OCI-LY3 (cell line): ENCODE measurements around the gene NARS2.

Source experiments
- H2AFZ ChIP-seq: fragments of 200-600, 300-600 bp; shearing (Covaris generic); 2 replicates; pipeline ENCODE4 v1.6.0; 2014; ENCODE audit warnings: antibody characterized with exemption, low read depth, low read length
- H3K27ac ChIP-seq: fragments of 200-600, 300-600 bp; sonication (generic); 2 replicates; pipeline ENCODE4 v1.5.1; 2014; ENCODE audit warnings: mild to moderate bottlenecking, low read length, moderate library complexity, mixed read lengths
- H3K27me3 ChIP-seq: fragments of 200-600, 300-600 bp; sonication (generic); 2 replicates; pipeline ENCODE4 v1.6.1; 2014; ENCODE audit warnings: low read depth, low read length, mixed read lengths
- H3K36me3 ChIP-seq: fragments of 200-600, 300-600 bp; sonication (generic); replicated peaks from 2 replicates; pipeline ENCODE3; 2014; ENCODE audit warnings: low read depth, low read length, mixed read lengths
- H3K4me1 ChIP-seq: fragments of 300-600, 200-600 bp; sonication (generic); 2 replicates; pipeline ENCODE4 v1.6.1; 2014; ENCODE audit warnings: low read length, mixed read lengths
- H3K4me2 ChIP-seq: fragments of 200-600, 300-600 bp; sonication (generic); 2 replicates; pipeline ENCODE4 v1.6.1; 2014; ENCODE audit warnings: low read length, mixed read lengths
- H3K4me3 ChIP-seq: fragments of 300-600, 200-600 bp; sonication (generic); 2 replicates; pipeline ENCODE4 v1.5.1; 2014; ENCODE audit warnings: antibody characterized with exemption, mild to moderate bottlenecking, low read length, moderate library complexity
- H3K79me2 ChIP-seq: fragments of 300-600, 200-600 bp; shearing (Covaris generic); 2 replicates; pipeline ENCODE4 v1.6.1; 2014; ENCODE audit warnings: mild to moderate bottlenecking, low read length, mixed read lengths
- H3K9ac ChIP-seq: fragments of 300-600, 200-600 bp; shearing (Covaris generic); 2 replicates; pipeline ENCODE4 v1.6.0; 2014; ENCODE audit warnings: mild to moderate bottlenecking, low read length, moderate library complexity
- H3K9me3 ChIP-seq: fragments of 200-600, 300-600 bp; shearing (Covaris generic); 2 replicates; pipeline ENCODE4 v1.6.1; 2014; ENCODE audit warnings: low read length, mixed read lengths; ENCODE audit not compliant: insufficient read depth
- H4K20me1 ChIP-seq: fragments of 200-600, 300-600 bp; sonication (generic); 2 replicates; pipeline ENCODE4 v1.6.1; 2016; ENCODE audit warnings: low read length, mixed read lengths; ENCODE audit not compliant: insufficient read depth
- EZH2phosphoT487 ChIP-seq: fragments of 200-600 bp; shearing (Covaris generic); IDR thresholded peaks from 2 replicates; pipeline ENCODE4 v1.6.1; 2018; ENCODE audit warnings: antibody characterized with exemption, mixed run types, low read depth
- TF ChIP-seq, protein P1 (sequence below): fragments of 200-600, 300-600 bp; sonication (generic); IDR thresholded peaks from 2 replicates; pipeline ENCODE4 v1.5.1; 2014; ENCODE audit warnings: antibody characterized with exemption, low read length, low read depth

Gene NARS2

GRCh38 chr11:78420796-78421209 lies 153.9 kb downstream of the NARS2 start:
- TF ChIP-seq, protein P1, sequence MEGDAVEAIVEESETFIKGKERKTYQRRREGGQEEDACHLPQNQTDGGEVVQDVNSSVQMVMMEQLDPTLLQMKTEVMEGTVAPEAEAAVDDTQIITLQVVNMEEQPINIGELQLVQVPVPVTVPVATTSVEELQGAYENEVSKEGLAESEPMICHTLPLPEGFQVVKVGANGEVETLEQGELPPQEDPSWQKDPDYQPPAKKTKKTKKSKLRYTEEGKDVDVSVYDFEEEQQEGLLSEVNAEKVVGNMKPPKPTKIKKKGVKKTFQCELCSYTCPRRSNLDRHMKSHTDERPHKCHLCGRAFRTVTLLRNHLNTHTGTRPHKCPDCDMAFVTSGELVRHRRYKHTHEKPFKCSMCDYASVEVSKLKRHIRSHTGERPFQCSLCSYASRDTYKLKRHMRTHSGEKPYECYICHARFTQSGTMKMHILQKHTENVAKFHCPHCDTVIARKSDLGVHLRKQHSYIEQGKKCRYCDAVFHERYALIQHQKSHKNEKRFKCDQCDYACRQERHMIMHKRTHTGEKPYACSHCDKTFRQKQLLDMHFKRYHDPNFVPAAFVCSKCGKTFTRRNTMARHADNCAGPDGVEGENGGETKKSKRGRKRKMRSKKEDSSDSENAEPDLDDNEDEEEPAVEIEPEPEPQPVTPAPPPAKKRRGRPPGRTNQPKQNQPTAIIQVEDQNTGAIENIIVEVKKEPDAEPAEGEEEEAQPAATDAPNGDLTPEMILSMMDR = no peak
- TF ChIP-seq EZH2phosphoT487 = no peak
- H3K27ac ChIP-seq = 0 out of 2 replicates have a peak overlapping the region, but pooled peaks have one; percentile 9
- no peaks in the 10 kb centered on the region for H3K9me3 ChIP-seq
- H3K27me3 ChIP-seq = no peaks in the 10 kb centered on the region
- H3K4me3 ChIP-seq = peak overlapping the region; percentile 54
- H3K36me3 ChIP-seq = no peaks in the 10 kb centered on the region
- H3K79me2 ChIP-seq = peaks cover 6% of the 10 kb centered on the region; the same call in 1 of the 2 replicates
- peak overlapping the region; percentile 67 for H3K4me2 ChIP-seq
- H3K4me1 ChIP-seq = peaks cover 54% of the 10 kb centered on the region
- peak overlapping the region; percentile 10; the same call in 1 of the 2 replicates for H3K9ac ChIP-seq
- no peaks in the 10 kb centered on the region for H4K20me1 ChIP-seq
- no peak overlapping the region; the same call in 1 of the 2 replicates for H2AFZ ChIP-seq

- H4K20me1 ChIP-seq = no peaks in the 10 kb centered on the region
- peaks cover 54% of the 10 kb centered on the region for H3K4me1 ChIP-seq
- H3K9ac ChIP-seq = peak overlapping the region; percentile 10; the same call in 1 of the 2 replicates
- H3K36me3 ChIP-seq = no peaks in the 10 kb centered on the region
- H3K79me2 ChIP-seq = peaks cover 6% of the 10 kb centered on the region; the same call in 1 of the 2 replicates
- no peak for TF ChIP-seq EZH2phosphoT487
- TF ChIP-seq, protein P1 = peak; percentile 83
- no peaks in the 10 kb centered on the region for H3K9me3 ChIP-seq
- peak overlapping the region; percentile 67 for H3K4me2 ChIP-seq
- no peak overlapping the region for H2AFZ ChIP-seq
- 0 out of 2 replicates have a peak overlapping the region, but pooled peaks have one; percentile 9 for H3K27ac ChIP-seq
- H3K27me3 ChIP-seq = no peaks in the 10 kb centered on the region
- H3K4me3 ChIP-seq = peak overlapping the region; percentile 54
These were observed 154.4 kb downstream of the NARS2 start for GRCh38 chr11:78420255-78420764.

DNA sequence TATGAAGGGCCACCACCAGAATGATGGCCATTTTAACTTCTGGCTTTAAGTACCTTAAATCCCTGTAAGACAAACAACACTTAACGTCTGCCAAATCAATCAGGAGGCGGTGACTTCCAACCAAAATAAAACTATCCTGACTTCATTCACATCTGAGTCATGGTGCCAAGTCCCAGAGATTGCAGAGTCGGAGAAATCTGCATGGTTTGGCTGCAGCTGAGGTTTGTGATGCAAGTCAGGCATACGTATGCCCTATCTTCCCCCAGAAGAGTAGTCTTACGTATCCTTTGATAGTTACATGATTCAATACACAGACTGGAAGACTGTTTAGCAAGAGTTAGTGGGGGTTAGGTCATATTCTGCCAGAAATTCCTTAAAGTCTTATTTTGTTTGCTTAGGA lies 155.3 kb downstream of the NARS2 start:
- no peak overlapping the region for H3K9ac ChIP-seq

DNA sequence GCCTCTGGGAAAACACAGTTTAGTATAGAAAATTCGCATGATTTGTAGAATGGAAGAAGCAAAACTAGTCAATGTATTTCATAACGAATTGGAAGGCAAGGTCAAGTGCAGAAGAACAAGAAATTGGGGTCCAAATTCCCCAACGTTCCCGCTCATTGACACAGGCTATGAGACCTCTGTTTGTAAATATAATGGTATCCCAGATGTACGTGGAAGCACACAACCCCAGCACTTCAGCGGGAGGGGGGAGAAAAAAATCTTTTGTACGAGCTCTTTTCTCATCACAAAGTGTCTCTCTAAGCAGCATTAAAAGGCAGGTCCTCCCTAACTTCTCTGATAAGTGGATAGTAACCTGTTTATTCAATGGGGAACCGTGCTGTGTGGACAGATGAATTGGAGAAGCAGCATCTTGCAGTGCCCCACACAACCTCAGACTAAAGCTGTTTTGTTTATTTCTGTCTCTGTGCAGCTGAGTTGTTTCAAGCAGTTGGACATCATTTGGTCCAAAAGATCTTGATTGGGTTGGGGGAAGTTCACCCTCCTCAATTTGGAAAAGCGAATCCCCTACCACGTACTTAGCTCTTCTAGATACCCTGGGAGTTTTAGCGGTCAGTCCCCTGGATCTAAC lies 156.0 kb downstream of the NARS2 start:
- Histone ChIP-seq H3K9me3 (no peaks in the 10 kb centered on the region), H3K36me3 (no peaks in the 10 kb centered on the region), H2AFZ (no peak overlapping the region), H3K4me3 (peak overlapping the region; percentile 79; the same call in 1 of the 2 replicates), H3K27me3 (no peaks in the 10 kb centered on the region), H3K79me2 (peaks cover 6% of the 10 kb centered on the region; the same call in 1 of the 2 replicates), H3K4me2 (peak overlapping the region; percentile 81), H3K9ac (no peak overlapping the region), H3K4me1 (peaks cover 53% of the 10 kb centered on the region), H3K27ac (no peak overlapping the region), H4K20me1 (no peaks in the 10 kb centered on the region)
- TF ChIP-seq, protein P1 = no peak
- TF ChIP-seq EZH2phosphoT487 = no peak

More for the DNA sequence above, 155.3 kb downstream of the NARS2 start:
- Histone ChIP-seq H3K79me2 (peaks cover 6% of the 10 kb centered on the region; the same call in 1 of the 2 replicates), H4K20me1 (no peaks in the 10 kb centered on the region), H3K27ac (no peak overlapping the region), H3K9me3 (no peaks in the 10 kb centered on the region), H3K4me1 (peaks cover 54% of the 10 kb centered on the region), H3K36me3 (no peaks in the 10 kb centered on the region), H3K27me3 (no peaks in the 10 kb centered on the region), H2AFZ (no peak overlapping the region), H3K4me2 (no peak overlapping the region), H3K4me3 (no peak overlapping the region)
- TF ChIP-seq, protein P1 = no peak
- TF ChIP-seq EZH2phosphoT487 = no peak
